ENCODE data around the gene SMPDL3A.
"Not testable (repeated sequence)": the region's sequence is repeated elsewhere in the genome, so short reads cannot be mapped to it uniquely, and the experiment has no call there.

The SMPDL3A gene

GRCh38 chr6:122789182-122790027, at the start of gene SMPDL3A:
TSS of gene SMPDL3A (plus strand) at chr6:122789258. CDS start at chr6:122789347, 89 bp downstream.
- peak; percentile 3 for DNase-seq

GRCh38 chr6:122740091-122740490, 49.0 kb upstream of the SMPDL3A start:
- DNase-seq, result no peak

- no peak for DNase-seq
These were observed 48.1 kb upstream of the SMPDL3A start for GRCh38 chr6:122740936-122741335.

GRCh38 chr6:122744247-122744646, 44.8 kb upstream of the SMPDL3A start:
- DNase-seq, result not testable (repeated sequence)

GRCh38 chr6:122744856-122745255, 44.2 kb upstream of the SMPDL3A start:
- not testable (repeated sequence) for DNase-seq

- DNase-seq, result no peak
These were observed 42.4 kb upstream of the SMPDL3A start for GRCh38 chr6:122746688-122747087.

- DNase-seq, result no peak
These were observed 41.5 kb upstream of the SMPDL3A start for GRCh38 chr6:122747573-122747972.

- DNase-seq, result not testable (repeated sequence)
These were observed 40.1 kb upstream of the SMPDL3A start for GRCh38 chr6:122748945-122749344.

GRCh38 chr6:122749451-122750050, 39.5 kb upstream of the SMPDL3A start:
- DNase-seq, result no peak

- DNase-seq, result no peak
These were observed 37.7 kb upstream of the SMPDL3A start for GRCh38 chr6:122751326-122751725.

- no peak for DNase-seq
These were observed 36.6 kb upstream of the SMPDL3A start for GRCh38 chr6:122752459-122752858.

- DNase-seq, result no peak
These were observed 35.9 kb upstream of the SMPDL3A start for GRCh38 chr6:122753000-122753687.

GRCh38 chr6:122753688-122754056, 35.4 kb upstream of the SMPDL3A start:
- DNase-seq, result no peak

GRCh38 chr6:122754191-122754731, 34.8 kb upstream of the SMPDL3A start:
- DNase-seq, result no peak

GRCh38 chr6:122755901-122756300, 33.2 kb upstream of the SMPDL3A start:
- no peak for DNase-seq

- DNase-seq, result no peak
These were observed 30.1 kb upstream of the SMPDL3A start for GRCh38 chr6:122758927-122759334.

- DNase-seq, result no peak
These were observed 28.7 kb upstream of the SMPDL3A start for GRCh38 chr6:122760330-122760729.

GRCh38 chr6:122766256-122766655, 22.8 kb upstream of the SMPDL3A start:
- no peak for DNase-seq

GRCh38 chr6:122770835-122771601, 18.0 kb upstream of the SMPDL3A start:
- no peak for DNase-seq

- no peak for DNase-seq
These were observed 16.2 kb upstream of the SMPDL3A start for GRCh38 chr6:122772724-122773415.

GRCh38 chr6:122775975-122776374, 13.1 kb upstream of the SMPDL3A start:
- no peak for DNase-seq

GRCh38 chr6:122778302-122778701, 10.8 kb upstream of the SMPDL3A start:
- DNase-seq, result no peak

Data from activated gamma-delta T cell treated with Interleukin-2 at 50 U/mL for 16 hours (primary cell).